ENCODE data around the gene PPP3R2.
A peak's percentile ranks its signal among the peaks of the same experiment; 100 is the strongest.
"Not testable (repeated sequence)": the region's sequence is repeated elsewhere in the genome, so short reads cannot be mapped to it uniquely, and the experiment has no call there.

Gene PPP3R2

DNA sequence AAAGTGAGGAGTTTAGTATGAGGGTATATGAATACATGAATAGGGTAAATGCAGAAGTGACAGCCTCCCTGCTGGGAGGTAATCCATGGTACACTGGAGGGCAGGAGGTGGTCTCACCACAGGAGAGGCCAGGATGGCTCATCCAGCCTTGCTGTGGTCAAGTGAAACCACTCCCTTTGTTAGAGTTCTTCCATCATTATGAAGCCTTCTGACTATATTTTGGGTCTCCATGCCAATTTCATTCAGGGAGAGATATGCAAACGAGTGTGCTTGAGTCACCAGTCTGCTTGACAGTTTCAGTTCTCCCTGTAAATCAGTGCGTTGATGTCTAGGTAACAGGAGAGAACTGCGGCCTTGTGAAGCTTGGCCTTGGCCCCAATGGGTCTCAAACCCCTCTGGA lies 16.4 kb downstream of the PPP3R2 start:
- Mint-ChIP-seq H3K4me3 (no peak overlapping the region), H3K27me3 (no peaks in the 10 kb centered on the region), H3K9me3 (no peaks in the 10 kb centered on the region), H3K27ac (no peak overlapping the region), H3K4me1 (ENCODE audit: low read depth in 2 of 2) (peaks cover 0 to 4% of the 10 kb centered on the region in 2 donors), H3K36me3 (ENCODE audit: insufficient read depth) (no peaks in the 10 kb centered on the region)
- DNase-seq (no peak), ATAC-seq (replicated peaks) (no peak)

DNA sequence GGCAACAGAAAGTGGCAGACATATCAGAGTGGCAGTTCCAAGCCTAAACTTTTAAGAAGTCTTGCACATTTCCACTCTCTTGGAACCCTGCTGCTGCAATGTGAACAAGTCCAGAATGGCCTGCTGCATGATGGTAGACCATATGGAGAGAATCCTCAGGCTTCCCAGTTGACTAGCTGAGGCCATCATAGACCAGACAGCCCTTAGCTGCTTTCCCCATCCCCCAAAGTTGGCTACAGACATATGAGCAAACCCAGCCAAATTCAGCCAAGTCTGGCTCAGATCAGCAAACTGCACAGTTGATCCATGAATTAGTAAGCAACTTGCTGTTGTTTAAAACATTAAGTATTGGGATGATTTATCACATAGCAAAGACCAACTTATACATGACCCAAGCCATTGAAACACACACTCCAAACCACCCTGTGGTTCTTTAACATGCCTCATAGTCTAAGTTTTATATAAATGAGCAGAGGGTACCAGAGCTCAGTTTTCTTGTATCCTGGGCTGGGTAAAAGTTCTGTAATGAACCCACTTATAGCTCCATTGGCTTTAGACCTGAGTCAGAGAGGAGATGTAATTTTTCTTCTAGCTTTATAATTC lies 19.9 kb downstream of the PPP3R2 start:
- ATAC-seq (replicated peaks) = no peak
- Mint-ChIP-seq H3K36me3 (ENCODE audit: insufficient read depth) (no peaks in the 10 kb centered on the region), H3K4me1 (ENCODE audit: low read depth in 2 of 2) (peaks cover 2 to 4% of the 10 kb centered on the region in 2 donors)

DNA sequence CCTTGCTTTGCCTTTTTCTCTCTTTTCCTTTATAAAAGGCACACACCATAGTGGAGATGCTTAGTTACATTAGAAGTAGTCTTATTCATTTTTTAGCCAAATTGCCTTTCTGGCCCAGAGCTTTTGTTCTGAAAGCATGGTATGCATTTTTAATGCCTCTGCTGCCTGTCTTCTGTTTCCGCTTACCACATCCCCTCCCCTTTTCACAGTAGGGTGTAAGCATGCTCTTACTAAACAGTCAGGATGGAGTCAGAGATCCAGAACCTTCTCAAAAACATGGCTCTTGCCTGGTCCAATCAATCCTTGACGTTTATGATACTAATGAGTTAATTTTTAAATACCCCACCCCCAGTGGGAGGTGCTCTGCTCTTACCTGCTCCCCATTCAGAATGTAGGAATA lies 22.5 kb downstream of the PPP3R2 start:
- Mint-ChIP-seq H3K36me3 (ENCODE audit: insufficient read depth) (peaks cover 6% of the 10 kb centered on the region), H3K9me3 (no peaks in the 10 kb centered on the region), H3K27me3 (no peaks in the 10 kb centered on the region), H3K27ac (peak overlapping the region in 1 of 2 donors; percentile 67), H3K4me1 (ENCODE audit: low read depth in 2 of 2) (peaks cover 0 to 2% of the 10 kb centered on the region in 2 donors), H3K4me3 (no peak overlapping the region)
- DNase-seq = no peak
- ATAC-seq (replicated peaks) = no peak

More for the DNA sequence above, 19.9 kb downstream of the PPP3R2 start:
- Mint-ChIP-seq H3K9me3 (no peaks in the 10 kb centered on the region), H3K4me3 (no peak overlapping the region), H3K27me3 (no peaks in the 10 kb centered on the region), H3K27ac (no peak overlapping the region)
- DNase-seq = no peak

DNA sequence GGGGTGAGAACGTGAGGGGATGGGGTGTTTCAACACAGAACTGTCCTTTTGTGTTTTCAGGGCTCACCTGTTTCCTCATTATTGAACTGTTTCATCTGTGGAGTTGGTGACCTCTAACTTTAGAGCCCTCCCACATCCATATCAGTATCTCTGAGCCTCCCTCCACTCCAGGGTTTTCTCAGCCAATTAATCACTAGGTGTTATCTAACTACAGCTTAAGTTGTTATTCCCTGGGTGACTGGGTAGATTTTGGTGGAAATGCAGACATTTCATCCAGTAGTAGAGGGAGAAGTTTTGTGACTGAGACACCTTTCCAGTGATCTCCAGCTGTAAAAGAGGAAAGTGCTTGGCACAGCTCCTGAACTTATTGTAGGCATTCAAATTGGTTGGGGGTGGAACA lies 23.7 kb downstream of the PPP3R2 start:
- ATAC-seq (replicated peaks) (no peak), DNase-seq (no peak)
- peaks cover 9% of the 10 kb centered on the region for H3K36me3 Mint-ChIP-seq (ENCODE audit: insufficient read depth)
- peaks cover 0 to 2% of the 10 kb centered on the region in 2 donors for H3K4me1 Mint-ChIP-seq (ENCODE audit: low read depth in 2 of 2)
- no peaks in the 10 kb centered on the region for H3K27me3 Mint-ChIP-seq
- no peaks in the 10 kb centered on the region for H3K9me3 Mint-ChIP-seq
- H3K4me3 Mint-ChIP-seq = no peak overlapping the region
- peak overlapping the region in 1 of 2 donors; percentile 67 for H3K27ac Mint-ChIP-seq

DNA sequence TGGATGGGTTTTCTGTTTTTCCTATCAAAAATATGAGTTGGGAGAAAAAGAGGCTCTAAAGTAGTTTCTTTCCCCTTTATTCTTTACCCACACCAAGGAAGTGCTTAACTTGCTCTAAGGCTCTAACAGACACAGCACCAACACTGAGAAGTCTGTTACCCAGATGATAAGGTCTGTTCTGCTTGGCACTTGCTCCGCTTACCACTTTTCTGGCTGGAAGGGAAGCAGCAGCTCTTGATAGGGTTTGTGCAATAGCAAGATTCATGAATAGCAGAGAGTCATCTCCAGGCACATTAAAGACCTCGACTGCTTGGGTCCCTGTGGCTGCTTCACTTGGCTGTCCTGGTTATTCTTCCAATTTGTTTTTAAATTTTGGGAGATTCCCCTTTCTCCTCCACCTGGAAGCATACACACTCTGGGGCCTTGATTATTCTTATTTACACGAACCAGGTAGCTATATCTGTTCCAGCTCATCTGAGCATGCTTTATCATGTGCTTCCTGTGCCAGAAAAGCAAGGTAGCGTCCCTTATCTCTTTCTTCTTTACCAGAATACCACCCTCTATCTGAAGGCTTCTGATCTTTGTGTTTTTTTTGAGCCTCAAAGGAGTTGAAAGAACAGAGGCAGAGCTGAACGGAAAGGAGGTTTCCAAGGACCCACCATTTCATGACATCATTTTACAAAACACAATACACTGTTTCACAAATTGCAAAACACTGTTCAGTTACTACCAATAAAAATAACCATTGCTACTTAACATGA lies 24.8 kb downstream of the PPP3R2 start:
- H3K27ac Mint-ChIP-seq = peak overlapping the region in 1 of 2 donors; percentile 55
- H3K9me3 Mint-ChIP-seq = no peaks in the 10 kb centered on the region
- peaks cover 0 to 2% of the 10 kb centered on the region in 2 donors for H3K4me1 Mint-ChIP-seq (ENCODE audit: low read depth in 2 of 2)
- H3K36me3 Mint-ChIP-seq (ENCODE audit: insufficient read depth) = peaks cover 12% of the 10 kb centered on the region
- H3K4me3 Mint-ChIP-seq = no peak overlapping the region
- ATAC-seq (replicated peaks) = peak; percentile 21
- no peak for DNase-seq
- H3K27me3 Mint-ChIP-seq = no peaks in the 10 kb centered on the region

DNA sequence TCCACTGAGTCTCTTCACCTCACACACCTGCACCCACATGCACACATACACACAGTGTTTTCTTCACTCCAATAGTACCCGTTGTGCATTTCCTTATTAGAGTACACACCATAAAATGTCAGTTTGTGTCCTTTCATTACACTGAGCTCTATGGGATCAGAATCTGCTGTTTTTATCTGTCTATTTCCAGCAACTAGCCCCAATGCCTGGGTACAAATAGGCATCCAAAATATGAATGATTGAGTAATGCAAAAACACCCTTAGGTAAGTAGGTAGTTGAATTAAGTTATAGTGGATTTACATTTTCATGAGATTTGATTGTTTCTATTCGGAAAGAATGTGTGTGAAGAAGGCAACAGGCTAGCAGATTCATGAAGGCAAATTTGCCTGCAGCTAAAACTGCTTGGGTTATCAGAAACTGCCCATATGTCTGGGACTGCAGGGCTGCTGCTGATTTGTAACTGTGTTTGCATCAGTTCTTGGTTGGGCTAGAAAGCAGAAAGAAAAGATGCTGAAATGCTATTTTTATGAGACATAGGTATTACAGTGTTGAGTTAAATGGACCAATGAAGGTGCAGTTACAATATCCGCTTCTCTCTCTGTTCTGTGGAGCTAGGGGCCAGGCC lies 26.9 kb downstream of the PPP3R2 start:
- H3K27ac Mint-ChIP-seq = peak overlapping the region in 1 of 2 donors; percentile 7
- H3K4me3 Mint-ChIP-seq = no peak overlapping the region
- H3K4me1 Mint-ChIP-seq (ENCODE audit: low read depth in 2 of 2) = peaks cover 0 to 2% of the 10 kb centered on the region in 2 donors
- ATAC-seq (replicated peaks) (no peak), DNase-seq (no peak)
- H3K36me3 Mint-ChIP-seq (ENCODE audit: insufficient read depth) = peaks cover 27% of the 10 kb centered on the region
- no peaks in the 10 kb centered on the region for H3K9me3 Mint-ChIP-seq
- no peaks in the 10 kb centered on the region for H3K27me3 Mint-ChIP-seq

DNA sequence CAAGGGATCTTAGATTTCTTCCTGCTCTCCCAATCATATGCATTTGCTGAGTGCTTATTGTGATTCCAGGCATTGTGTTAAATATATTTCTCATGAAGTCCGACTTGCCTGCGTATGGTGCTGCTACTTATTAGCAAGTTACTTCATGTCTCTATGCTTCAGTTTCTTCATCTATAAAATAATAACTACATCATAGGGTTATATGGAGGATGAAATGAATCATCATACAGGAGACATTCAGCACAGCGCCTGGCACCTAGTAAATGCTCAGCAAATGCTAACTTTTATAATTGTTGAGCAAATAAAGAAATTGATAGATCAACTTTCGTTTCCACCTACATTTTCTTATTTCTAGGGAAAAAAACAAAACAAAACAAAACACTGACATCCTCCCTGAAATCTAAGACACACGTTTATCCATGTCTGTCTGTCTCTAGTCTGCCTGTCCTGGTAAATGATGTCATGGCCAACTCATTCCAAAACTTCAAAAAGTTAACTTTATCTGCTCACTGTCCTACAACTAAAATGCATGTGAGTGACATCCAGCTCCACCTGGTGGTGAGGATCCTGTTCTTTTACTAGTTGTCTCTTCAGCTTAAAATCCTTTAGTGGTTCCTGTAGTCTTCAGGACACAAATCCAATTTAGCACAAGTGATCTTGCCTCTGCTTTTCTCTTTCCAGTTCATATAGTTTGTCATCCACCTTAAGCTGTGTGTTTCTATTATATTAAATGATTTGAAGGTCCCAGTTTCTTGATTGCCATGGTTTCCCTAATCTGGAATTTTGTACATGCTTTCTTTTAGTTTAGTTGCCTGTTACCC lies 27.7 kb downstream of the PPP3R2 start:
- H3K27me3 Mint-ChIP-seq = no peaks in the 10 kb centered on the region
- DNase-seq (no peak), ATAC-seq (replicated peaks) (no peak)
- H3K36me3 Mint-ChIP-seq (ENCODE audit: insufficient read depth) = peaks cover 34% of the 10 kb centered on the region
- H3K9me3 Mint-ChIP-seq = no peaks in the 10 kb centered on the region
- peaks cover 0 to 3% of the 10 kb centered on the region in 2 donors for H3K4me1 Mint-ChIP-seq (ENCODE audit: low read depth in 2 of 2)
- no peak overlapping the region for H3K4me3 Mint-ChIP-seq
- H3K27ac Mint-ChIP-seq = no peak overlapping the region

GRCh38 chr9:101564252-101564651 lies 30.5 kb downstream of the PPP3R2 start:
- Mint-ChIP-seq H3K9me3 (no peaks in the 10 kb centered on the region), H3K4me1 (ENCODE audit: low read depth in 2 of 2) (peaks cover 18 to 22% of the 10 kb centered on the region in 2 donors), H3K27ac (no peak overlapping the region), H3K27me3 (no peaks in the 10 kb centered on the region), H3K36me3 (ENCODE audit: insufficient read depth) (peaks cover 63% of the 10 kb centered on the region), H3K4me3 (no peak overlapping the region)
- DNase-seq (no peak), ATAC-seq (replicated peaks) (no peak)

DNA sequence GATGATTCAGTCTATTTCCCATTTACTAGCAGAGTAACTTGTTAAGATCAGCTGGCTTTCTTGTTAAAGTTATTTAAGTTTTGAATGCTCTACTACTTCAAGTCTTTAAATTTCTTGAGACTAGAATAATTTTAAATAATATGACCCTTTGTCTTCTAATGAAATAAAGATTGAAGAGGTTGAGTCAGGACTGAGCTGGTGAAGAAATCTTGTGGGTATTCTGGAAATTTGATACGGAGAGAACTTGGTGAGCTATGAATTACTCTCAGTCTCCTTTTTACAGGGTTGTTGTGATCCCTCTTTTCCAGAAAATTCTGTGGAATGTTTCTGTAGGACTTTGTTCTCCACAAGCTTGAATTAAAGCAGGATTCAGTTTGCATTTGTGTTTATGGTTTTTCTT lies 31.8 kb downstream of the PPP3R2 start:
- no peaks in the 10 kb centered on the region for H3K9me3 Mint-ChIP-seq
- no peak overlapping the region for H3K27ac Mint-ChIP-seq
- H3K27me3 Mint-ChIP-seq = no peaks in the 10 kb centered on the region
- H3K36me3 Mint-ChIP-seq (ENCODE audit: insufficient read depth) = peaks cover 70% of the 10 kb centered on the region
- ATAC-seq (replicated peaks) = no peak
- peaks cover 20 to 30% of the 10 kb centered on the region in 2 donors for H3K4me1 Mint-ChIP-seq (ENCODE audit: low read depth in 2 of 2)
- no peak for DNase-seq
- H3K4me3 Mint-ChIP-seq = no peak overlapping the region

GRCh38 chr9:101561740-101562139 lies 33.0 kb downstream of the PPP3R2 start:
- peak; percentile 72 for ATAC-seq (replicated peaks)
- DNase-seq = no peak
- no peaks in the 10 kb centered on the region for H3K27me3 Mint-ChIP-seq

GRCh38 chr9:101549472-101550098 lies 45.2 kb downstream of the PPP3R2 start:
- not testable (repeated sequence) for H3K4me1 Mint-ChIP-seq (ENCODE audit: low read depth in 2 of 2); ATAC-seq (replicated peaks); H3K27me3 Mint-ChIP-seq; H3K4me3 Mint-ChIP-seq; H3K27ac Mint-ChIP-seq; H3K9me3 Mint-ChIP-seq; DNase-seq
- peaks cover 78% of the 10 kb centered on the region for H3K36me3 Mint-ChIP-seq (ENCODE audit: insufficient read depth)

More at GRCh38 chr9:101561740-101562139, 33.0 kb downstream of the PPP3R2 start:
- Mint-ChIP-seq H3K4me3 (no peak overlapping the region), H3K4me1 (ENCODE audit: low read depth in 2 of 2) (peaks cover 20 to 30% of the 10 kb centered on the region in 2 donors), H3K9me3 (no peaks in the 10 kb centered on the region), H3K36me3 (ENCODE audit: insufficient read depth) (peaks cover 81% of the 10 kb centered on the region), H3K27ac (peak overlapping the region in 1 of 2 donors; percentile 75)

GRCh38 chr9:101543098-101543735 lies 51.6 kb downstream of the PPP3R2 start:
- Mint-ChIP-seq H3K27ac (no peak overlapping the region), H3K36me3 (ENCODE audit: insufficient read depth) (peaks cover 41% of the 10 kb centered on the region), H3K27me3 (no peaks in the 10 kb centered on the region), H3K9me3 (no peaks in the 10 kb centered on the region), H3K4me1 (ENCODE audit: low read depth in 2 of 2) (no peaks in the 10 kb centered on the region), H3K4me3 (no peak overlapping the region)
- DNase-seq (no peak), ATAC-seq (replicated peaks) (no peak)
